GM15510 (cell line): ENCODE results near the gene AFF4.
A peak's percentile ranks its signal among the peaks of the same experiment; 100 is the strongest.

Source experiments
- POLR2A ChIP-seq: IDR thresholded peaks from 3 replicates; pipeline ENCODE4 v1.6.1; 2011; ENCODE audit warnings: borderline replicate concordance; ENCODE audit not compliant: insufficient read length; ENCODE audit errors: extremely low read depth

AFF4 gene

GRCh38 chr5:132850066-132850465 is 113.4 kb downstream of the AFF4 start:
- no peak for TF ChIP-seq POLR2A

DNA sequence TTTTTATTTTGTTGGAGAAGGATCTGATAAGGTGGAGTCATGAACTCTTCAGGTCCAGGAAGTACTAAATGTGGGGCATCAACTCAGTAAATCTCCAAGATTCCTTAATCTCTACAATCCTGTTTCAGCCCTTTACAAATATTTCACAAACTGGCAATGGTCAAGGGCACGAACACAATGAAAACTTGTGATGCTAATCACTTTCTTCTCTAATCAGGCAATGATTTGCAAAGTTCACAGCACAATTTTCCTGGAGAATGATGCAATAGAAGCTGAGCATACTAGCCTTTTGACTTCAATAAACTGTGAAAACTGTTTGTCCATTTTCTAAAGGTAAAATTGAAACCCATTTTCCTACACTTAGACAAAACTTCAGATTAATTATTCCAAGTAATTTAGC is 114.1 kb downstream of the AFF4 start:
- no peak for TF ChIP-seq POLR2A

DNA sequence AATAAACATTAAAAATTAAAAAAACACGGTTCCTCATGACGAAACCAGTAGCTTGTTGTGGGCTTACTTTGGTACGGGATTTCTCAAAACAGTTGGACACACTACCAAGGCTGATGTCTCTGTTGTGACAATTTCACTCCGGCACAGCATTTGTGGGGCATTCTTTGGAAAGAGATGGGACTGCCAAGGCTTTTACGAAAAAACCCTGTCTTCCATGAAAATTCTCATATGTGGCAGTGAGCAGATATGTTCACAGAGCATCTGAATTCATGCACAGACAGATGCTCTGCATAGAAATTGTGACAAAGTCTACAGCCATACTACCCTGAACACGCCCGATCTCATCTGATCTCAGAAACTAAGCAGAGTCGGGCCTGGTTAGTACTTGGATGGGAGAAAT is 115.2 kb downstream of the AFF4 start:
- TF ChIP-seq POLR2A: no peak

GRCh38 chr5:132841305-132841704 is 122.1 kb downstream of the AFF4 start:
- no peak for TF ChIP-seq POLR2A

- no peak for TF ChIP-seq POLR2A
These were observed 122.5 kb downstream of the AFF4 start for GRCh38 chr5:132840896-132841295.

DNA sequence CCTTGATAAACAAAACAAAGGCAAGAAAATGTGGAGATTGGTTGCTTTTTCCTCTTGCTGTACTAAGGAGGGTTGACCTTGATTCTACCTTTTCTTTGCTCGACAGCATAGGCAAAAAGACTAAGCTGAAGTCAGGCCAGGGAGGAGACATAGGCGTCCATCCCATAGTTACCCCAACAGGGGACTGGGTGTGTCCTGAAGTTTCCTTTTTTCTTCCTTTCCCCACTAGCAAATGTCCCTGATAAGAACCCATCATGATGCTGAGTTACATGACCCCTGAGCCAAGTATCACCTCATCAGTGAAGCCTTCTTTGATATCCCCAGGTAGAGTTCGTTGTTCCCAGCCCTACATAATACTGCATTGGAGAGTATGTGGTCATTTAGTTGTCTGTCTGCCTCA is 123.1 kb downstream of the AFF4 start:
- no peak for TF ChIP-seq POLR2A

- no peak for TF ChIP-seq POLR2A
These were observed 123.8 kb downstream of the AFF4 start for GRCh38 chr5:132839426-132840301.

DNA sequence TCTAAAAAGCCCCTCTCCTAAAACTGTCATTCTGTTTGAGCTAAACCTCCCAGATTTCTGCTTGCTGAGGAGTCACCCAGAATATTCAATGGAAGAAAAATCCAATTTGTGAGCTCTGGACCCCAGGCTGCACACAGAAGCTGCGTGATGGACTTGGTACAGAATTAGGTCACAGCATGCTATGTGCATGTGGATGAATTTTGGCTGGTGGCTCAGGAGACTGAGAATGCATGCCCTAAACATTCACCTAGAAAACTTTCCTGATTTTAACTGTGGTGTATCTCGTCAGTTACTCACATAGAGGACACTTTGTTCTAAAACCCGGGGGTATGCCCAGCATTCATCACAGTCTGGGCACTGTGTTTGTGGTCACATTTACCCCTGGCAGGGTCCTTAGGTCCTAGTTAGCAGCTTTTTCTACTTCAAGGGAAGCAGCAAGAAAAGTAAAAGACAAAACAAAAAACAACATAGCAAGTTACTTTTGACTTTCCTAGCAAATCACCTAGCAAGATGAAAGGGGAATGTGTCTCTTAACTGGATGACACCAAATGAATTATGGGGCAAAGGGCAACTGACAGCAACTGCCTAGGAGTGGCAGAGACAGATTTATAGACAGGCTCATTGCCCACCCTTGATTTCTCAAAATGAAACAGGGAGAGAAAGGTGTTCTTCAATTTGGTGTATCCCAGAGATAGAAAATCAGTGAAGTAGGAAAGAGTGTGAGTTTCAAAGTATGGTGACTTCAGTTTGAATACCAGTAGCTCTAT is 124.7 kb downstream of the AFF4 start:
- TF ChIP-seq POLR2A: no peak

DNA sequence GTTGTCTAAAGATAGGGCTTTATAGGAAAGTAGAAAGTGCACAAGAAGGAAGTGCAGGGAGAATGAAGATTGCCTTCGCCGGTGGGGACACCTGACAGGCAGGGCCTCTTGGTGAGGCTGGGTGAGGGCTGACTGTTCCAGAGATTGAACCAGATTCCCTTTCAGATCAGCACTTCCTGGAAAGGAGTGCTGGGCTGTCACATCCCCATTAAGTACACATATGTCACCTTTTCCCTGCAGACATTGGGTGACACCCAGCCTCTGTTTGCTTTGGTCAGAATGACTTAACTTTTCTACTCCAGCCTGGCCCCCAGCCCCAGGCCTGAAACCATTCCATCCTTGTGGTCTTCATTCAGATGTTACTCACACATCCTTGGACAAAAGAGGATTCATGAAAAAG is 125.6 kb downstream of the AFF4 start:
- TF ChIP-seq POLR2A: no peak

DNA sequence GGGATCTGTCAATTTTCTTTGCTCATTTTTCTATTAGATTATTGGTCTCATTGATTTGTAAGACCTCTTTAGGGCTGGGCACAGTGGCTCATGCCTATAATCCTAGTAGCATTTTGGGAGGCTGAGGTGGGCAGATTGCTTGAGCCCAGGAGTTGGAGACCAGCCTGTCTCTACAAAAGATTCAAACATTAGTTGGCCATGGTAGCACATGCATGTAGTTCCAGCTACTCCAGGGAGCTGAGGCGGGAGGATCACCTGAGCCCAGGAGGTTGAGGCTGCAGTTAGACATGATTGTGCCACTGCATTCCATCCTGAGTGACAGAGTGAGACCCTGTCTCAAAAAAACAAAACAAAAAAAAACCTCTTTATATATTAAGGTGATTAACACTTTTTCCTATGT is 126.6 kb downstream of the AFF4 start:
- TF ChIP-seq POLR2A: no peak

DNA sequence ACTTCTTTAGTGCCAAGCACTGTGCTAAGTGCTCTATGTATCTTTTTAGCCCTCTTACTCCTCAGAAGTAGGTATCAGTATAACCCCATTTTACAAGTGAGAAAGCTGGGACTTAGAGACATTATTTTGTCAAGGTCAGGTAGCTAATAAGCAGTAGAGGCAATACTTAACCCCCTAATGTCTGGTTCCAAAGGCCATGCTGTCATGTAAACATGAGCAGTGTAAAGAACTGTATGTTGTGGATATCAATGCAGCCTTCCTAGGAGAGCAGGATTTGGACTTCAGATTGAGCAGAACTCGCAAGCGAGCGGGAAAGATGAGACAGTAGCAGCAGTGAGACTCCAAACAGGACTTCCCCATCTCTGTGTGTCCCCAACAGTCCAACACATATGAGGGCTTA is 129.4 kb downstream of the AFF4 start:
- TF ChIP-seq POLR2A: no peak

DNA sequence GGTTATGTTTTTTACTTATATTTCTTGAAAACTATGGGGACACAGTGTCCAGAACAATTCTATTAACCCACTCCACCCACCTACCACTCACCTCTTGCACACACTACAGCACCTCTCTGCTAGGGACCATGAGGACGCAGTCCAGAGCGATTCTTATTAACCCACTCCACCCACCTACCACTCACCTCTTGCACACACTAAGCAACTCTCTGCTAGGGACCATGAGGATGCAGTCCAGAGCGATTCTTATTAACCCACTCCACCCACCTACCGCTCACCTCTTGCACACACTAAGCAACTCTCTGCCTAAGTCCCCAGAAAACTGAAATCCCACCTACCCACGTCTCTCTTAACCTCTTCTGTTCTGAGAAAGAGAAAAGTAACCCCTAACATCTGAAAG is 130.8 kb downstream of the AFF4 start:
- TF ChIP-seq POLR2A: no peak

GRCh38 chr5:132831095-132831860 is 132.2 kb downstream of the AFF4 start:
- no peak for TF ChIP-seq POLR2A

DNA sequence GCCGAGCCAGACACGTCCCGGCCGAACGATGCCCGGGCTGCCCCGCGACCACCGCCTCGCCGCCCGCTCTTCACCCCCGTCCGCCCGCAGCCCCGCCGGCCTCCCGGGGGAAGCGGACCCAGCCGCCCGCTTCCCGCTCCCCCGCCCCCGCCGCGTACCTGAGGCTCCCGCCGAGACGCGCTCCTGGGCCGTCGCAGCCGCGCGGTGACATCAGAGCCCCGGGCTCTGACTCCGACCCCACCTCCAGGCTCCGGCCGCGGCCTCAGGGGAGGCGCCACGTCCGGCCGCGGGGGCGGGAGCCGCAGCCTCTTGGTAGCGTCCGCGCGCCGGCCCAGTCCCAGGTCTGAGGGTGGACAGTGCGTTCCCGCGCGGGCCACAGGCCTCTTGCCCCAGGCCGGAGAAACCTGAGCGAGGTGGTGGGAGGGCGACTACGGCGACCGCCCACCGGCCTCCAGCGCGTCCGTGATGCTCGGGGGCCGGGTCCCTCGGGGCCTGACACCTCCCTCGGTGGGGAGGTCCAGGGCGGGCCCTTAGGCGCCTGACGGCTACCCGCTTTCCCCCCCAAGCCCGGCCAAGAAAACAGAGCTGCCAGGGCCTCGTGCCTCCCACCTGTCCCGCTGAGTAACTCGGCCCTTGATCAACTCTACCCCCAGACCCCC is 132.9 kb downstream of the AFF4 start, which contains the start of gene SHROOM1:
Gene SHROOM1 (minus strand): TSS at position 212 of the 659 bp plus-strand sequence. CDS start 4,507 bp downstream, outside the sequence.
- TF ChIP-seq POLR2A: peak; percentile 68
